Fibroblast of gingiva (primary cell): ENCODE data around the gene CCR2.

Experiments used
- DNase-seq: peaks from one replicate; pipeline ENCODE4 v3.0.0-alpha.2; 2011; ENCODE audit warnings: low read depth

CCR2 gene

GRCh38 chr3:46354984-46355383 is 1.1 kb downstream of the CCR2 start:
- DNase-seq: no peak

DNA sequence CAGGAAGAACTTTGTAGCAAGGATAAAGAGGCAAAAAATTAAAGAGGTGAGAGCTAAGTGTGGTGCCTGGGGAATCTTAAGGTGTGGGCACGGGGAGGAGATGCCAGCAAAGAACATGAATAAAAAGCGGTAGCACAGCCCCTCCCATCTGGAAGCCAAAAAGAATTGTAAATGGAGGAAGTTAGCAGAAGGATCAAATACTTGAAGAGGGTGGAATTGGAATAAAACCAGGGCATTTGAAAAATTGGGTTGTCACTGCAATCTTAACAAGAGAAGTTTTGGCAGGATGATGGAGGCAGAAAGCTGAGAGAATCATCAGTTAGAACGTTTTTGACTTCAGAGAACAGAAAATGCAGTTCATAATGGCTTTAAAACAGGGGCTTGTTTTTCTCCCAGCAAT is 2.4 kb downstream of the CCR2 start:
- DNase-seq: no peak

GRCh38 chr3:46356909-46357308 is 3.0 kb downstream of the CCR2 start:
- no peak for DNase-seq

GRCh38 chr3:46358466-46358865 is 4.6 kb downstream of the CCR2 start:
- DNase-seq: no peak

DNA sequence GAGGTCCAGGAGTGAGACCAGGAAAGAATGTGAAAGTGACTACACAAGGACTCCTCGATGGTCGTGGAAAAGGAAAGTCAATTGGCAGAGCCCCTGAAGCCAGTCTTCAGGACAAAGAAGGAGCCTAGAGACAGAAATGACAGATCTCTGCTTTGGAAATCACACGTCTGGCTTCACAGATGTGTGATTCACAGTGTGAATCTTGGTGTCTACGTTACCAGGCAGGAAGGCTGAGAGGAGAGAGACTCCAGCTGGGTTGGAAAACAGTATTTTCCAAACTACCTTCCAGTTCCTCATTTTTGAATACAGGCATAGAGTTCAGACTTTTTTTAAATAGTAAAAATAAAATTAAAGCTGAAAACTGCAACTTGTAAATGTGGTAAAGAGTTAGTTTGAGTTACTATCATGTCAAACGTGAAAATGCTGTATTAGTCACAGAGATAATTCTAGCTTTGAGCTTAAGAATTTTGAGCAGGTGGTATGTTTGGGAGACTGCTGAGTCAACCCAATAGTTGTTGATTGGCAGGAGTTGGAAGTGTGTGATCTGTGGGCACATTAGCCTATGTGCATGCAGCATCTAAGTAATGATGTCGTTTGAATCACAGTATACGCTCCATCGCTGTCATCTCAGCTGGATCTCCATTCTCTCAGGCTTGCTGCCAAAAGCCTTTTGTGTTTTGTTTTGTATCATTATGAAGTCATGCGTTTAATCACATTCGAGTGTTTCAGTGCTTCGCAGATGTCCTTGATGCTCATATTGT is 6.0 kb downstream of the CCR2 start:
- DNase-seq: peak; percentile 41

- no peak for DNase-seq
These were observed 7.0 kb downstream of the CCR2 start for GRCh38 chr3:46360907-46361306.

DNA sequence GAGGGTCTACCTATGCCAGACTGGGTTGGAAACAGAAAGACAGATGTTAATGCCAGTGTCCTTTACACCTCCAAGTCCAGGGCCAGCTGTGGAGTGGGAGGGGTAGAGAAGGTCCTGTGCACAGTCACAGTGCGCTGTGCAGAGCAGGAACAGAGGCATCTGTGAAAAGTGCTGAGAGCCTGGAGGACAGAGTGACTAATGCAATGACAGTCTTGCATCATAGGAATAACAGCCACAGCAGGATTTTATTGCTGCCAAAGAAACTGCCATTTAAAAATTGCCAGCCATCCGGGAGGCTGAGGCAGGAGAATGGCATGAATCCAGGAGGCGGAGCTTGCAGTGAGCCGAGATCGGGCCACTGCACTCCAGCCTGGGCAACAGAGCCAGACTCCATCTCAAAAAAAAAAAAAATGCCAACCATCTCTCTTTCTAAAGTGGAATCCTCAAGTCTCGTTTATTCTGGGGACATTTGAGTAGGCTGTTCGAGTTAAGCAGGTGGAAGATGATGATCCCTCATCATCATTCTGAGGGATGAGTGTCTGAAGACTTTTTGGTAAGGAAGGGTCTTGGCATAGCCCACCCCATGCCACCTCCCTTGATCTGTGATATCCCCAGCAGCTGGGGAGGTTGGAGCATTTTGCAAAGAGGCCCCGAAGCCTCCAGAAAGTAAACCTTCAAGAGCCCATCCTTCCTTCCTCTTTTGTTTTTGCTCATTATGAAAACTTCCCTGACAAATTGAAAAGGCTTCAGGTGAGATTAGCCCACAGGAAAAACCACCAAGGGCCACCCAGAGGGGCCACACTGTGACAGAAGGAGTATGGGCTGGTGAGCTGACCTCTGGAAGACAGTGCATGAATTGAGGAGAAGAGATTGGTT is 7.7 kb downstream of the CCR2 start:
- DNase-seq: peak; percentile 10

DNA sequence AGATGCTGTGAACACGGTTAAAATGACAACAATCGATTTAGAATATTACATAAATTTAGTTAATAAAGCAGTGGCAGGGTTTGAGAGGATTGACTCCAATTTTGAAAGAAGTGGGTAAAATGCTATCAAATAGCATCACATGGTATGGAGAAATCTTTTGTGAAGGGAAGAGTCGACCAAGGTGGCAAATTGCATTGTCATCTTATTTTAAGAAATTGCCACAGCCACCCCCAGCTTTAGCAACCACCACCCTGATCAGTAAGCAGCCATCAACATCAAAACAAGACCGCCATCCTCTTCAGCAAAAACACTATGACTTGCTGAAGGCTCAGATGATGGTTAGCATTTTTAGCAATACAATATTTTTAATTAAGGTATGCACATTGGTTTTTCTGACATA is 11.1 kb downstream of the CCR2 start:
- no peak for DNase-seq

DNA sequence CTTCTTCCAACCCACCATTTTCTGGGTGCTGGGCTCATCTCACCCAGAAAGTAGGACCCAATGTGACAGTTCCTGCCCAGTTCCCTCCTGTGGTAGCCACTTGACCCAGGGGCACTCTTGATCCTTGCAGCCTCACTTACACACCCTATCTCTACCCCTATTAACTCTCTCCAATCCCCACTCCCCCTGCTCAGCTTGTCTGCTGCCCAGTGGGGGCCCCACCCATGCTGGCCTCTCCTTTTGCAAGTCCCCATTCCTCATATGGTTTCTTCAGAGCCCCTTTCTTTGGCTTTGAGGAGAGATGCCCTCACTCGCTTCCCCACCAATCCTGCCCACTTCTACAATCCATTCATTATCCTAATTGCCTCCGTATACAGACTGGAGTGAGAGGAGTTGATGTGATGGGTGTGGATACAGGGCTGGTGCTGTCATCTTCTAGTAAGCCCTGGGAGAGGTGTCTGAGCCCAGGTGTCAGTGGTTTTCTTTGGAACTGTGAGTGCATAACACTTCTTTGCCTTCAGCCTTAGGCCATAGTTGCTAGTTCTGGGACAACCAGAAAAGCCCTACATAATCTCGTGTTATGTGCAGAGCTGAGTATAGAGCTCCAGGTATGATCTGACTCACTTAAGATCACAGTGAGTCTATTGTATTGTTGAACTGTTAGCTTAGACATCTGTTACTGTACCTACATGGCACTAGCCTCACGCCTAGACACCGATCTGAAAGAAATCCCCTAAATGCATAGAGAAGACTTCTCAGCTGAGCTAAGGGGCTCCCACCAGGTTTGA is 12.0 kb downstream of the CCR2 start:
- no peak for DNase-seq

DNA sequence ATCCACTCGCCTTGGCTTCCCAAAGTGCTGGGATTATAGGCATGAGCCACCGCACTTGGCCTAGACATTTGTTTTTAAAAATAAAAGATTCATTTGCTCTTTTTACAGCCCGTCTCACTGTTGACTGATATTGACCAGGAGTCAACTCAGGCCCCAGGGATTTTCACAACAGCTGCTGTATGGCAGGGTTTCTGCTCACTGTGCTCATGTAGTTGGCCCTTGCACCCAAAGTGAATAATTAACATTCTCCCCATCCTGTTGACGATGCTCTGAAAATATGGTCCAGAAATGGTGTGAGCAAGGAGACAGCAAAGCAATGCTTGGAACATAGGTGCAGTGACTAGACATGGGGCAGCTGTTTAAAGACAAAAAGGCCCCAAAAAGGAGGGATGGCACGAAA is 13.9 kb downstream of the CCR2 start:
- no peak for DNase-seq

DNA sequence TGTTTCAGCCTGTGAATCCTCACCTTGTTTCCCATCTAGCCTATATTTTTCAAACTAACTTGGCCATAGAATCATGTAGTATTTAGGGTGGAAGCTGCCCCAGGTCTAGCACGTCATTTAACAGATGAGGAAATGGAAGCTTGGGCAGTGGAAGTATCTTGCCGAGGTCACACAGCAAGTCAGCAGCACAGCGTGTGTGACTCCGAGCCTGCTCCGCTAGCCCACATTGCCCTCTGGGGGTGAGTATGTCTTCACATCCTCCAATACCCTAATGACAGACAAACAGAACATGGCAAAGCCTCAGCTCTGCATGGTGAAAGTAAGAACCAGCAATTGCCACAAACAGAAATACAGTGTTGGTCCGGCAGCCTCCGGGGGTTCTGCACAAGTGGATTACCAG is 14.7 kb downstream of the CCR2 start:
- no peak for DNase-seq

DNA sequence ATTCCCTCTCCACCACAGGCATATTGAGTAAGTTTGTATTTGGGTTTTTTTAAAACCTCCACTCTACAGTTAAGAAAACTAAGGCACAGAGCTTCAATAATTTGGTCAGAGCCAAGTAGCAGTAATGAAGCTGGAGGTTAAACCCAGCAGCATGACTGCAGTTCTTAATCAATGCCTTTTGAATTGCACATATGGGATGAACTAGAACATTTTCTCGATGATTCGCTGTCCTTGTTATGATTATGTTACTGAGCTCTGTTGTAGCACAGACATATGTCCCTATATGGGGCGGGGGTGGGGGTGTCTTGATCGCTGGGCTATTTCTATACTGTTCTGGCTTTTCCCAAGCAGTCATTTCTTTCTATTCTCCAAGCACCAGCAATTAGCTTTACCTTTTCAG is 15.2 kb downstream of the CCR2 start:
- DNase-seq: no peak

DNA sequence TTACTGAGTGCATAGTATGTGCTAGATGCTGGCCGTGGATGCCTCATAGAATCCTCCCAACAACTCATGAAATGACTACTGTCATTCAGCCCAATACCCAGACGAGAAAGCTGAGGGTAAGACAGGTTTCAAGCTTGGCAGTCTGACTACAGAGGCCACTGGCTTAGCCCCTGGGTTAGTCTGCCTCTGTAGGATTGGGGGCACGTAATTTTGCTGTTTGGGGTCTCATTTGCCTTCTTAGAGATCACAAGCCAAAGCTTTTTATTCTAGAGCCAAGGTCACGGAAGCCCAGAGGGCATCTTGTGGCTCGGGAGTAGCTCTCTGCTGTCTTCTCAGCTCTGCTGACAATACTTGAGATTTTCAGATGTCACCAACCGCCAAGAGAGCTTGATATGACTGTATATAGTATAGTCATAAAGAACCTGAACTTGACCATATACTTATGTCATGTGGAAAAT is 15.8 kb downstream of the CCR2 start:
- DNase-seq: no peak

- DNase-seq: no peak
These were observed 17.1 kb downstream of the CCR2 start, which contains the start of gene CCR5 for GRCh38 chr3:46370839-46371518. TSS of gene CCR5 (plus strand) at chr3:46370946. CDS start at chr3:46372903, 1,957 bp downstream.

DNA sequence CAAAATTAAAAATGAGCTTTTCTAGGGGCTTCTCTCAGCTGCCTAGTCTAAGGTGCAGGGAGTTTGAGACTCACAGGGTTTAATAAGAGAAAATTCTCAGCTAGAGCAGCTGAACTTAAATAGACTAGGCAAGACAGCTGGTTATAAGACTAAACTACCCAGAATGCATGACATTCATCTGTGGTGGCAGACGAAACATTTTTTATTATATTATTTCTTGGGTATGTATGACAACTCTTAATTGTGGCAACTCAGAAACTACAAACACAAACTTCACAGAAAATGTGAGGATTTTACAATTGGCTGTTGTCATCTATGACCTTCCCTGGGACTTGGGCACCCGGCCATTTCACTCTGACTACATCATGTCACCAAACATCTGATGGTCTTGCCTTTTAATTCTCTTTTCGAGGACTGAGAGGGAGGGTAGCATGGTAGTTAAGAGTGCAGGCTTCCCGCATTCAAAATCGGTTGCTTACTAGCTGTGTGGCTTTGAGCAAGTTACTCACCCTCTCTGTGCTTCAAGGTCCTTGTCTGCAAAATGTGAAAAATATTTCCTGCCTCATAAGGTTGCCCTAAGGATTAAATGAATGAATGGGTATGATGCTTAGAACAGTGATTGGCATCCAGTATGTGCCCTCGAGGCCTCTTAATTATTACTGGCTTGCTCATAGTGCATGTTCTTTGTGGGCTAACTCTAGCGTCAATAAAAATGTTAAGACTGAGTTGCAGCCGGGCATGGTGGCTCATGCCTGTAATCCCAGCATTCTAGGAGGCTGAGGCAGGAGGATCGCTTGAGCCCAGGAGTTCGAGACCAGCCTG is 17.8 kb downstream of the CCR2 start:
- DNase-seq: no peak

DNA sequence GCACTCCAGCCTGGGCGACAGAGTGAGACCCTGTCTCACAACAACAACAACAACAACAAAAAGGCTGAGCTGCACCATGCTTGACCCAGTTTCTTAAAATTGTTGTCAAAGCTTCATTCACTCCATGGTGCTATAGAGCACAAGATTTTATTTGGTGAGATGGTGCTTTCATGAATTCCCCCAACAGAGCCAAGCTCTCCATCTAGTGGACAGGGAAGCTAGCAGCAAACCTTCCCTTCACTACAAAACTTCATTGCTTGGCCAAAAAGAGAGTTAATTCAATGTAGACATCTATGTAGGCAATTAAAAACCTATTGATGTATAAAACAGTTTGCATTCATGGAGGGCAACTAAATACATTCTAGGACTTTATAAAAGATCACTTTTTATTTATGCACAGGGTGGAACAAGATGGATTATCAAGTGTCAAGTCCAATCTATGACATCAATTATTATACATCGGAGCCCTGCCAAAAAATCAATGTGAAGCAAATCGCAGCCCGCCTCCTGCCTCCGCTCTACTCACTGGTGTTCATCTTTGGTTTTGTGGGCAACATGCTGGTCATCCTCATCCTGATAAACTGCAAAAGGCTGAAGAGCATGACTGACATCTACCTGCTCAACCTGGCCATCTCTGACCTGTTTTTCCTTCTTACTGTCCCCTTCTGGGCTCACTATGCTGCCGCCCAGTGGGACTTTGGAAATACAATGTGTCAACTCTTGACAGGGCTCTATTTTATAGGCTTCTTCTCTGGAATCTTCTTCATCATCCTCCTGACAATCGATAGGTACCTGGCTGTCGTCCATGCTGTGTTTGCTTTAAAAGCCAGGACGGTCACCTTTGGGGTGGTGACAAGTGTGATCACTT is 18.8 kb downstream of the CCR2 start:
- peak; percentile 11 for DNase-seq

- DNase-seq: no peak
These were observed 20.8 kb downstream of the CCR2 start for GRCh38 chr3:46374755-46375154.

DNA sequence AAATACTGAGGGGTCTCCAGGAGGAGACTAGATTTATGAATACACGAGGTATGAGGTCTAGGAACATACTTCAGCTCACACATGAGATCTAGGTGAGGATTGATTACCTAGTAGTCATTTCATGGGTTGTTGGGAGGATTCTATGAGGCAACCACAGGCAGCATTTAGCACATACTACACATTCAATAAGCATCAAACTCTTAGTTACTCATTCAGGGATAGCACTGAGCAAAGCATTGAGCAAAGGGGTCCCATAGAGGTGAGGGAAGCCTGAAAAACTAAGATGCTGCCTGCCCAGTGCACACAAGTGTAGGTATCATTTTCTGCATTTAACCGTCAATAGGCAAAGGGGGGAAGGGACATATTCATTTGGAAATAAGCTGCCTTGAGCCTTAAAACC is 21.3 kb downstream of the CCR2 start:
- DNase-seq: no peak

DNA sequence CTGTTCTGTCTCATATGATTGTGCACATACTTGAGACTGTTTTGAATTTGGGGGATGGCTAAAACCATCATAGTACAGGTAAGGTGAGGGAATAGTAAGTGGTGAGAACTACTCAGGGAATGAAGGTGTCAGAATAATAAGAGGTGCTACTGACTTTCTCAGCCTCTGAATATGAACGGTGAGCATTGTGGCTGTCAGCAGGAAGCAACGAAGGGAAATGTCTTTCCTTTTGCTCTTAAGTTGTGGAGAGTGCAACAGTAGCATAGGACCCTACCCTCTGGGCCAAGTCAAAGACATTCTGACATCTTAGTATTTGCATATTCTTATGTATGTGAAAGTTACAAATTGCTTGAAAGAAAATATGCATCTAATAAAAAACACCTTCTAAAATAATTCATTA is 21.9 kb downstream of the CCR2 start:
- no peak for DNase-seq

DNA sequence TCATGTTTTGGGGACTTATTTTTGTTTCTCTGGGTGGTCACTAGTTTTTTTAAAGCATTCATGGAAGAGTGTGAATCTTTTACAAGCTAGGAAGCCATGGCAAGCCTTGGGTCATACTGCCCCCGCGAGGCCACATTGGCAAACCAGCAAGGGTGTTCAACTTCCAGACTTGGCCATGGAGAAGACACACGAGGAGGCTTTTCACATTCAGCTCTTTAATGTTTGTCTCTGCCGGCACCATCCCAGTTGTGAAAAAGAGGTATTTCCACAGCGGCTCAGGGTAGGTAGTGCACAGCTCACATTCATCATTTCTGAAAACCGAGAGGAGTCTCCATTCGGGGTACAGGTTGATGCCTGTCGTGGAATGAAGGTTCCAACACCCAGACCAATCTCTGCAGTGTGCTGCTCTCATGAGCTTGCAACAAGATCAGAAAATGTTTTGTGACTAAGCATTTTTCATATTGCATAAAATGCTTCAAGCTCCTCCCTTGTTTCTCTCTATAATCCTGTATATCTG is 24.6 kb downstream of the CCR2 start:
- DNase-seq: peak; percentile 44
